MCF 10A (cell line): ENCODE data around the gene PLA2G4B. TPM values are rescaled to one million over a fixed set of nuclear protein-coding genes. Genes with fewer than 3 reads are reported as not detected.

ENCODE experiments used
- BruUV-seq: library from RNA; stranded (reverse); fragments of 400-500 nt; replicated peaks from 2 replicates; lab custom pipeline; 2021; lab: Mats Ljungman, UMichigan
- CTCF ChIA-PET: fragments of 300-600 bp; sonication (Branson Sonifier 250); formaldehyde crosslinking; extraction: SDS; loops from one replicate; lab custom pipeline; 2021; ENCODE audit warnings: antibody characterized with exemption, inconsistent platforms; lab: Yijun Ruan, JAX
- POLR2A ChIA-PET: fragments of 300-600, 350-650 bp; sonication (Branson Sonifier 250); formaldehyde crosslinking; extraction: SDS; loops from one replicate; lab custom pipeline; 2020; ENCODE audit warnings: antibody characterized with exemption, inconsistent platforms; lab: Yijun Ruan, JAX
- DNase-seq: peaks from one replicate; pipeline ENCODE4 v3.0.0-alpha.2; 2018; ENCODE audit not compliant: unreplicated experiment
- H3K27ac Mint-ChIP-seq: one replicate; pipeline ENCODE4 v1.8.0; 2022; ENCODE audit warnings: mild to moderate bottlenecking, low read depth, mixed read lengths; ENCODE audit not compliant: unreplicated experiment
- H3K27me3 Mint-ChIP-seq: one replicate; pipeline ENCODE4 v1.8.0; 2022; ENCODE audit warnings: mixed read lengths; ENCODE audit not compliant: insufficient read depth, unreplicated experiment
- H3K36me3 Mint-ChIP-seq: one replicate; pipeline ENCODE4 v1.8.0; 2022; ENCODE audit warnings: mild to moderate bottlenecking, moderate library complexity, mixed read lengths; ENCODE audit not compliant: insufficient read depth, unreplicated experiment
- H3K4me1 Mint-ChIP-seq: one replicate; pipeline ENCODE4 v1.8.0; 2022; ENCODE audit warnings: mixed read lengths; ENCODE audit not compliant: insufficient read depth, unreplicated experiment
- H3K4me3 Mint-ChIP-seq: one replicate; pipeline ENCODE4 v1.8.0; 2022; ENCODE audit warnings: mild to moderate bottlenecking, moderate library complexity, mixed read lengths; ENCODE audit not compliant: unreplicated experiment
- H3K9me3 Mint-ChIP-seq: one replicate; pipeline ENCODE4 v1.8.0; 2022; ENCODE audit warnings: mixed read lengths; ENCODE audit not compliant: unreplicated experiment
- intact Hi-C: fragments of 100-400 bp; cut with micrococcal nuclease; formaldehyde crosslinking; loops from 2 replicates; pipeline ENCODE4 v1.14.1; 2022
- total RNA-seq: library from RNA; stranded (reverse); gene quantifications from 2 replicates; pipeline ENCODE4 v1.2.3, GENCODE V29; 2022
- TF ChIP-seq, protein P1 (sequence below): fragments of 200-600 bp; IDR thresholded peaks from one replicate; pipeline ENCODE4 v1.8.0; 2022; ENCODE audit warnings: antibody characterized with exemption, mild to moderate bottlenecking; ENCODE audit not compliant: unreplicated experiment

Gene PLA2G4B
- total RNA-seq, 1 experiment from 2014 or later: 3.8 TPM

DNA sequence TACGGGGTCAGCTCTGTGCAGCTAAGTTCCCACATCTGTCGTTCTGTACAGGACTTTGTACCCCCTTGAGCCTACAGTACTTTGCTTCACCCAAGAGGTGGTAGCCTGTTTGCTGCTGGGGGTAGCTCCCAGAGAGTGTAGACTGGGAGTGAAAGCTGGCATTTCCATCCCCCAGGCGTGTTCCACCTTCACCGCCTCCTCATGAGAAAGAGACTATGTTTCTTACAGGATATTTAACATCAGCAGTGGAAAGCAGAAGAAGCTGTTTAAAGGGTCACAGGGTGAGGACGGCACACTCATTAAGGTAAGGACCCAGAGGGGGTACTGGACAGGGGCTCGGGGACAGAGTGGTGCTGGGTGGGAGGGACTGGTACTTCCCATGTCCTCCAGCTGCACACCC lies 20.9 kb upstream of the PLA2G4B start:
- TF ChIP-seq, protein P1, sequence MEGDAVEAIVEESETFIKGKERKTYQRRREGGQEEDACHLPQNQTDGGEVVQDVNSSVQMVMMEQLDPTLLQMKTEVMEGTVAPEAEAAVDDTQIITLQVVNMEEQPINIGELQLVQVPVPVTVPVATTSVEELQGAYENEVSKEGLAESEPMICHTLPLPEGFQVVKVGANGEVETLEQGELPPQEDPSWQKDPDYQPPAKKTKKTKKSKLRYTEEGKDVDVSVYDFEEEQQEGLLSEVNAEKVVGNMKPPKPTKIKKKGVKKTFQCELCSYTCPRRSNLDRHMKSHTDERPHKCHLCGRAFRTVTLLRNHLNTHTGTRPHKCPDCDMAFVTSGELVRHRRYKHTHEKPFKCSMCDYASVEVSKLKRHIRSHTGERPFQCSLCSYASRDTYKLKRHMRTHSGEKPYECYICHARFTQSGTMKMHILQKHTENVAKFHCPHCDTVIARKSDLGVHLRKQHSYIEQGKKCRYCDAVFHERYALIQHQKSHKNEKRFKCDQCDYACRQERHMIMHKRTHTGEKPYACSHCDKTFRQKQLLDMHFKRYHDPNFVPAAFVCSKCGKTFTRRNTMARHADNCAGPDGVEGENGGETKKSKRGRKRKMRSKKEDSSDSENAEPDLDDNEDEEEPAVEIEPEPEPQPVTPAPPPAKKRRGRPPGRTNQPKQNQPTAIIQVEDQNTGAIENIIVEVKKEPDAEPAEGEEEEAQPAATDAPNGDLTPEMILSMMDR: no peak
- no peaks in the 10 kb centered on the region for H3K4me1 Mint-ChIP-seq
- intact Hi-C loops: no loop called here
- BruUV-seq: no TSS peak
- H3K4me3 Mint-ChIP-seq: no peak overlapping the region
- no peaks in the 10 kb centered on the region for H3K9me3 Mint-ChIP-seq
- no peaks in the 10 kb centered on the region for H3K27me3 Mint-ChIP-seq
- DNase-seq: no peak
- H3K27ac Mint-ChIP-seq: no peak overlapping the region
- CTCF ChIA-PET: interaction anchor here (2.6 kb wide), 1 partner anchor 45 kb away, joined by 10 read pairs; no protein-coding TSS in a partner anchor
- POLR2A ChIA-PET: no interaction called here
- H3K36me3 Mint-ChIP-seq: peaks cover 52% of the 10 kb centered on the region

DNA sequence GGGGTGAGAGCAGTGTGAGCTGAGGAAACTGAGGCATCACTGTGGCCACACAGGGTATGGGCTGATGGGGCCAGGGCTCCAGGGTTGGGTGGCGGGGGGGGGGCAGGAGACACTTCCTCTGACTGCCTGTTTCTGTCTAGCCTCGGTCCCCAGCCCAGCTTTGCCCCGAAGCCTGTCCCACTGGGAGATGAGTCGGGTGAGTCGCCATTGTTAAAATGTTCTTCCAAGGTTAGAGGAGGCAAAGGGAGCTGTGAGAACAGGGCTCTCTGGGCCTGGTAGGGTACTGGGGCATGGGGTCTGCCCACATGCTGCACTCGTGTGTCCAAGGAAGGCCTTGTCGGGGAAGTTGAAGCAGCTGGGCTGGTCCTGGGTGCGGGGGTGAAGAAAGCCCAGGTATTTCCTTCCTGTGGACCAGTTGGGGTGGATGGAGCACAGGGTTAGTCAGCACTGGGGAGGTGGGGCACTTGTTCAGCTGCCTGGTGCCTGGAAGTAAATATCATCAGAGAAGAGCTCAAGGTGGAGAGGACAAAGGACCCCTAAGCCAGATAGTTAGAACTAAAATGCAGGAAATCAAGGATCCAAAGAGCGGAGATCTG lies 19.1 kb upstream of the PLA2G4B start:
- POLR2A ChIA-PET: no interaction called here
- intact Hi-C loops: no loop called here
- TF ChIP-seq, protein P1: no peak
- BruUV-seq: no TSS peak
- CTCF ChIA-PET: interaction anchor here (1.1 to 5.8 kb wide), 3 partner anchors 8 to 47 kb away, joined by 4 to 41 read pairs (median 17); no protein-coding TSS in a partner anchor
- Mint-ChIP-seq H3K4me1 (no peaks in the 10 kb centered on the region), H3K27ac (no peak overlapping the region), H3K27me3 (no peaks in the 10 kb centered on the region), H3K9me3 (no peaks in the 10 kb centered on the region), H3K4me3 (no peak overlapping the region), H3K36me3 (peaks cover 51% of the 10 kb centered on the region)
- no peak for DNase-seq

DNA sequence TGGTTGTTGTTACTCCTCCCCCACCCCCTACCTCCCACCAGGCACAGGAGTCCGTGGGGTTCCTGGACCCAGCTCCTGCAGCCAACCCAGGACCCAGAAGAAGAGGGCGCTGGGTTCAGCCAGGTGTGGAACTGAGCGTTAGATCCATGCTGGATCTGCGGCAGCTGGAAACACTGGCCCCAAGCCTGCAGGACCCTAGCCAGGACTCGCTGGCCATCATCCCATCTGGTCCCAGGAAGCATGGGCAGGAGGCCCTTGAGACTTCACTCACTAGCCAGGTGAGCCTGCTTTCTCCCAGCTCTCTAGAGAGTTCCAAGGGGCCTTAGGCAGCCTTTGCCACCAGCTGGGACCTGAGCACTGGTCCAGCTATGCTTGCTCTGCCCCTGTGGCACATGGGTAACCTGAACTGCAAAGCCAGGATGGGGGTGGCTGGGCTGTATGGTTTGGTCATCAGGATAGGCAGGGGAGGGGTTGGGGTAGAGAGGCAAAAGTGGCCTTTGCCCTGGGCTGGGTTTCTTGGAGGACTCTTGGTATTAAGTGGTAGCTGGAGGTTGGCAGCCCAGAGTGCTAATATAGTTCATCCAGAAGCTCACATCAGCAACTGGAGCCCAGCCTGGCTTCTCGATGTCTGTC lies 17.7 kb upstream of the PLA2G4B start:
- DNase-seq: no peak
- no peaks in the 10 kb centered on the region for H3K4me1 Mint-ChIP-seq
- no peaks in the 10 kb centered on the region for H3K27me3 Mint-ChIP-seq
- no TSS peak for BruUV-seq
- intact Hi-C loops: no loop called here
- H3K4me3 Mint-ChIP-seq: no peak overlapping the region
- H3K9me3 Mint-ChIP-seq: no peaks in the 10 kb centered on the region
- POLR2A ChIA-PET: interaction anchor here (1.4 kb wide), 1 partner anchor 48 kb away, joined by 3 read pairs; no protein-coding TSS in a partner anchor
- TF ChIP-seq, protein P1: no peak
- peaks cover 50% of the 10 kb centered on the region for H3K36me3 Mint-ChIP-seq
- CTCF ChIA-PET: interaction anchor here (0.9 to 5.8 kb wide), 4 partner anchors 10 to 250 kb away, joined by 3 to 41 read pairs (median 10); no protein-coding TSS in a partner anchor
- H3K27ac Mint-ChIP-seq: peak overlapping the region; percentile 73

DNA sequence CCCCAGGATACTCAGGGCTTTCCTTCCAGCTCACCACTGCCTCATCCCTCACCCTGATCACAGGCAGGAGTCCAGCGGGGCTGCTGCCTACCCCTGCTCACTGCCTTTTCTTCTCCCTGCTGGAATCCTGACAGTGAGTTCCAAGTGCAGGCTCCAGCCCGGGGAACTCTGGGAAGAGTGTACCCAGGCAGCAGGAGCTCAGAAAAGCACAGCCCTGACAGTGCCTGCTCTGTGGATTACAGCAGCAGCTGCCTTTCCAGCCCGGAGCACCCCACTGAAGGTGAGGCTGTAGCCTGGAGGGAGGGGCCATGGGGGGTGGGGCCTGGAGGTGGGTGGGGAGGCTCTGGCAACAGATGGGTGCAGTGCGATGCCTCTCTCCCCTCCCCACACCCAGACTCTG lies 16.8 kb upstream of the PLA2G4B start:
- Mint-ChIP-seq H3K9me3 (no peaks in the 10 kb centered on the region), H3K4me3 (no peak overlapping the region), H3K36me3 (peaks cover 45% of the 10 kb centered on the region), H3K4me1 (no peaks in the 10 kb centered on the region), H3K27ac (peak overlapping the region; percentile 73), H3K27me3 (no peaks in the 10 kb centered on the region)
- TF ChIP-seq, protein P1: no peak
- intact Hi-C loops: no loop called here
- CTCF ChIA-PET: interaction anchor here (1.2 to 5.8 kb wide), 3 partner anchors 11 to 49 kb away, joined by 3 to 41 read pairs (median 17); no protein-coding TSS in a partner anchor
- DNase-seq: no peak
- no TSS peak for BruUV-seq
- POLR2A ChIA-PET: interaction anchor here (0.6 to 1.4 kb wide), 3 partner anchors 10 to 49 kb away, joined by 3 to 4 read pairs (median 3); no protein-coding TSS in a partner anchor
